ENCODE results near the gene ADSS1.

DNA sequence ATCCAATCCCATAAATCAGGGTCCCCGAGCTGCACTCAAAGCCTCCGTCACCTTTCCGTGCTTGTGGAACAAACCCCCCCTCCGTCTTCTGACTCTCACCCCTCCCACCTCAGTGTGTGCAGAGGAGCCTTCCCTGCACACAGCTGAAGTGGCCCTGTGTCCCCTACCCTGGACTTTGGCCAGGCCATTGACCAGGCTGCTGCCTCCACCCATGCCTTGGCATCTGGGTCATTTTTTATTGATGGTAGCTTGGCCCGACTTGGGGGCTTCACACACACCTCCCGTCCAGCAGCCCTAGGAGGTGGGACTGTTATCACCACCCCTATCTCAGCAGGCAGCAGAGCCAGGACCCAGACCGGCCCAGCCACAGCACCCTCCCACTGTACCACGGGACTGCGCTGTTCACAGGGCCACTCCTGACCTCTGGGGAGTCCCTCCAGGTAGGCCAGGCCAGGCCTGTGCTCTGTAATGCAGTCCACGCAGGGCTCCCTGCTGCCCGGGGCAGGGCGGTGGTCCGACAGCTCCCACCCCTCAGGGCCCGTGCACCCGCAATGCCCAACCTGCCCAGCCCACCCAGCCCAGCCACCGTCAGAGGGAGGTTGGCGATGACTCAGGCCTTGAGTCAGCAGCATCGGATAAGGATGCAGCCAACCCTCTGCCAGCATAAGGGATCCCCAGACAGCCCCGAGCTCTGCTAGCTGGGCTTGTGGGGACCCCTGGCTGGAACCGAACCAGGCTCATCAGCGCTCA is 43.8 kb upstream of the ADSS1 start:
- TF ChIP-seq, protein P1, sequence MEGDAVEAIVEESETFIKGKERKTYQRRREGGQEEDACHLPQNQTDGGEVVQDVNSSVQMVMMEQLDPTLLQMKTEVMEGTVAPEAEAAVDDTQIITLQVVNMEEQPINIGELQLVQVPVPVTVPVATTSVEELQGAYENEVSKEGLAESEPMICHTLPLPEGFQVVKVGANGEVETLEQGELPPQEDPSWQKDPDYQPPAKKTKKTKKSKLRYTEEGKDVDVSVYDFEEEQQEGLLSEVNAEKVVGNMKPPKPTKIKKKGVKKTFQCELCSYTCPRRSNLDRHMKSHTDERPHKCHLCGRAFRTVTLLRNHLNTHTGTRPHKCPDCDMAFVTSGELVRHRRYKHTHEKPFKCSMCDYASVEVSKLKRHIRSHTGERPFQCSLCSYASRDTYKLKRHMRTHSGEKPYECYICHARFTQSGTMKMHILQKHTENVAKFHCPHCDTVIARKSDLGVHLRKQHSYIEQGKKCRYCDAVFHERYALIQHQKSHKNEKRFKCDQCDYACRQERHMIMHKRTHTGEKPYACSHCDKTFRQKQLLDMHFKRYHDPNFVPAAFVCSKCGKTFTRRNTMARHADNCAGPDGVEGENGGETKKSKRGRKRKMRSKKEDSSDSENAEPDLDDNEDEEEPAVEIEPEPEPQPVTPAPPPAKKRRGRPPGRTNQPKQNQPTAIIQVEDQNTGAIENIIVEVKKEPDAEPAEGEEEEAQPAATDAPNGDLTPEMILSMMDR (IDR thresholded peaks at IDR 0.05): no peak
- TF ChIP-seq POLR2AphosphoS5 (IDR thresholded peaks at IDR 0.05): no peak
